A673 (cell line): ENCODE results near the gene ZBTB8A. TPM values are rescaled to one million over a fixed set of nuclear protein-coding genes. Genes with fewer than 3 reads are reported as not detected.
"Not testable (repeated sequence)": the region's sequence is repeated elsewhere in the genome, so short reads cannot be mapped to it uniquely, and the experiment has no call there.

Source experiments
- BruUV-seq: library from RNA; stranded (reverse); fragments of 400-500 nt; replicated peaks from 2 replicates; lab custom pipeline; 2021; lab: Mats Ljungman, UMichigan
- CTCF ChIA-PET: fragments of 300-600 bp; sonication (Branson Sonifier 250); formaldehyde crosslinking; loops from one replicate; lab custom pipeline; 2022; ENCODE audit warnings: antibody characterized with exemption; lab: Charles Lee
- POLR2A ChIA-PET: fragments of 300-600 bp; sonication (Branson Sonifier 250); formaldehyde crosslinking; loops from one replicate; lab custom pipeline; 2022; ENCODE audit warnings: antibody characterized with exemption; ENCODE audit not compliant: low non-redundant PET; lab: Charles Lee
- DNase-seq: peaks from one replicate; pipeline ENCODE4 v3.0.0-alpha.2; 2015; ENCODE audit warnings: low spot score
- H3K27ac ChIP-seq: fragments of 200-600 bp; sonication (generic); 2 replicates; pipeline ENCODE4 v1.5.1; 2016; ENCODE audit warnings: mixed run types, low read depth, mild to moderate bottlenecking, mixed read lengths, antibody characterized with exemption, low read length; ENCODE audit not compliant: poor library complexity, severe bottlenecking
- H3K27me3 ChIP-seq: fragments of 200-600 bp; sonication (generic); replicated peaks from 2 replicates; pipeline ENCODE4 v1.6.1; 2017; ENCODE audit warnings: mixed run types, low read depth, mild to moderate bottlenecking, mixed read lengths, antibody characterized with exemption, low read length; ENCODE audit not compliant: insufficient read depth, poor library complexity
- H3K36me3 ChIP-seq: fragments of 200-600 bp; sonication (generic); 2 replicates; pipeline ENCODE4 v1.6.1; 2016; ENCODE audit warnings: mixed run types, mild to moderate bottlenecking, mixed read lengths, antibody characterized with exemption, low read length; ENCODE audit not compliant: insufficient read depth, poor library complexity, severe bottlenecking
- H3K4me1 ChIP-seq: fragments of 200-600 bp; sonication (generic); 2 replicates; pipeline ENCODE4 v1.6.1; 2017; ENCODE audit warnings: mixed run types, mild to moderate bottlenecking, mixed read lengths, antibody characterized with exemption, low read length; ENCODE audit not compliant: insufficient read depth, poor library complexity, severe bottlenecking
- H3K4me3 ChIP-seq: fragments of 200-600 bp; sonication (generic); 2 replicates; pipeline ENCODE4 v1.5.1; 2016; ENCODE audit warnings: low read depth, mixed run types, mild to moderate bottlenecking, mixed read lengths, low read length; ENCODE audit not compliant: poor library complexity, severe bottlenecking
- H3K9me3 ChIP-seq: fragments of 200-600 bp; sonication (generic); 2 replicates; pipeline ENCODE4 v1.6.1; 2016; ENCODE audit warnings: mixed run types, low read depth, mild to moderate bottlenecking, mixed read lengths, antibody characterized with exemption, low read length; ENCODE audit not compliant: poor library complexity, severe bottlenecking
- CTCF ChIP-seq: fragments of 300-800, 200-600 bp; sonication (generic); conservative IDR thresholded peaks from 2 replicates; pipeline ENCODE4 v1.5.1; 2017; ENCODE audit warnings: low read depth, mild to moderate bottlenecking, antibody characterized with exemption, low read length, moderate library complexity, mixed read lengths
- EZH2 ChIP-seq: fragments of 200-600 bp; sonication (generic); IDR thresholded peaks from 2 replicates; pipeline ENCODE4 v1.6.1; 2017; ENCODE audit warnings: borderline replicate concordance, low read depth, mild to moderate bottlenecking, mixed read lengths, antibody characterized with exemption, low read length; ENCODE audit not compliant: poor library complexity, severe bottlenecking
- intact Hi-C: fragments of 100-400 bp; cut with micrococcal nuclease; formaldehyde crosslinking; loops from one replicate; pipeline ENCODE4 v1.10.0; 2022; ENCODE audit not compliant: unreplicated experiment
- total RNA-seq: library from RNA; stranded (reverse); gene quantifications from 2 replicates; pipeline ENCODE4 v1.2.3, GENCODE V29; 2021

ZBTB8A gene
- total RNA-seq, 1 experiment from 2014 or later = 6.4 TPM

GRCh38 chr1:32546611-32547010, 7.4 kb downstream of the ZBTB8A start:
- ChIA-PET CTCF (no interaction called here), POLR2A (no interaction called here)
- H3K4me3 ChIP-seq = no peak overlapping the region
- H3K27ac ChIP-seq = no peak overlapping the region
- TF ChIP-seq CTCF = no peak
- no peak for TF ChIP-seq EZH2
- no peak for DNase-seq
- H3K36me3 ChIP-seq = no peaks in the 10 kb centered on the region
- intact Hi-C loops = no loop called here
- H3K4me1 ChIP-seq = peaks cover 14% of the 10 kb centered on the region
- H3K9me3 ChIP-seq = no peaks in the 10 kb centered on the region
- no peaks in the 10 kb centered on the region for H3K27me3 ChIP-seq
- BruUV-seq = no TSS peak

GRCh38 chr1:32549616-32550015, 10.4 kb downstream of the ZBTB8A start:
- Histone ChIP-seq H3K36me3 (no peaks in the 10 kb centered on the region), H3K9me3 (no peaks in the 10 kb centered on the region), H3K4me1 (peaks cover 14% of the 10 kb centered on the region), H3K4me3 (no peak overlapping the region), H3K27me3 (no peaks in the 10 kb centered on the region), H3K27ac (no peak overlapping the region)
- BruUV-seq = no TSS peak
- ChIA-PET POLR2A (no interaction called here), CTCF (no interaction called here)
- TF ChIP-seq EZH2 = no peak
- TF ChIP-seq CTCF = no peak
- no peak for DNase-seq
- intact Hi-C loops = no loop called here

GRCh38 chr1:32554288-32554687, 15.1 kb downstream of the ZBTB8A start:
- no peak for TF ChIP-seq EZH2
- TF ChIP-seq CTCF = no peak
- H3K36me3 ChIP-seq = no peaks in the 10 kb centered on the region
- ChIA-PET POLR2A (no interaction called here), CTCF (no interaction called here)
- H3K27ac ChIP-seq = no peak overlapping the region
- no peaks in the 10 kb centered on the region for H3K4me1 ChIP-seq
- no peak for DNase-seq
- H3K4me3 ChIP-seq = no peak overlapping the region
- H3K27me3 ChIP-seq = no peaks in the 10 kb centered on the region
- H3K9me3 ChIP-seq = no peaks in the 10 kb centered on the region
- intact Hi-C loops = no loop called here
- BruUV-seq = no TSS peak

GRCh38 chr1:32557035-32557434, 17.8 kb downstream of the ZBTB8A start:
- H3K4me1 ChIP-seq, H3K27ac ChIP-seq, DNase-seq, H3K27me3 ChIP-seq, BruUV-seq, CTCF ChIA-PET, intact Hi-C loops, H3K4me3 ChIP-seq, H3K9me3 ChIP-seq, H3K36me3 ChIP-seq, POLR2A ChIA-PET: not testable (repeated sequence)
